GM18907 (cell line): Measurements from ENCODE around the gene BPIFB2.
"Not testable (repeated sequence)": the region's sequence is repeated elsewhere in the genome, so short reads cannot be mapped to it uniquely, and the experiment has no call there.

Experiments used
- ATAC-seq: cut with Tn5 transposase; IDR thresholded peaks from one replicate; pipeline ENCODE4 v1.9.1; 2021; ENCODE audit warnings: mild to moderate bottlenecking, moderate library complexity; ENCODE audit not compliant: unreplicated experiment

The BPIFB2 gene

DNA sequence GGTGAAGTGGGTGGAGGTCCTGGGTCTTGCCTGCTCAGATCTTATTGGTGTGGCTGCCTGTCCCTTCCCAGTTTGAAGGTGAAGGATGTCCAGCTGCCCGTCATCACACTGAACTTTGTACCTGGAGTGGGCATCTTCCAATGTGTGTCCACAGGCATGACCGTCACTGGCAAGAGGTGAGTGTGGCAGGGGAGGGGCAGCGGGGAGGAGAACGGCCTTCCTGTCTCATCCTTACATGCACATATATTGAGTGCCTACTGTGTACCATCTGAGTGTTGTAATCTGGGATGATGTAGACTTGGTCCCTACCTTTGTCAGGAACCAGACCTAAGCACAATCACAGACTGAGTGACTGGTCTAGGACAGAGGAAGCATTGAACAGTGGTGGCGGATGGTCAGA, 26.6 kb downstream of the BPIFB2 start:
- ATAC-seq: no peak

DNA sequence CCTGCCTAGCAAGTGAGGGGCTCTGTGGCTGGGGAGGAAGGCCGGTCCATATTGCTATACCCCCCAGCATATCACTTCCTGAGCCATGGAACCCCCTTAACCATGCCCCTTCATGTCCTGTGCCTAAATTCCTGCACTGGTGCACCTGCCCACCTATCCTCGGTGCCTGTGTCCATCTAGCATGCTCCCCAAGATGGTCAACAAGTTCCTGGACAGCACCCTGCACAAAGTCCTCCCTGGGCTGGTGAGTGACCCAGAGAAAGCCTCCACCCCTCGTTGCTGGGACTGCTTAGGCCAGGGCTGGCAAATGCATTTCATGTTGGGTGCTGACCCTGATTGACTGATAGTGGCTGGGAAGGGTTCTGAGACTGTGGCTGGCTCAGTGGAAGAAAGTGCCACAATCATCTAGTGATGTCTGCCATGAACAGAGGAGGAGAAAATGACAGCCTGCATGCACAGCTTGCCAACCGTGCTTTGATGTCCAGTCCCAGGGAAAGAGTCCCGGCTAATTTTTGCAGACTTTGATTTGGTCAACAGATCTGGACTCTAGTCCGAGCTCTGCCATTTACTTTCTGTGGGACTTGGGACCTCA, 27.5 kb downstream of the BPIFB2 start:
- ATAC-seq: no peak

DNA sequence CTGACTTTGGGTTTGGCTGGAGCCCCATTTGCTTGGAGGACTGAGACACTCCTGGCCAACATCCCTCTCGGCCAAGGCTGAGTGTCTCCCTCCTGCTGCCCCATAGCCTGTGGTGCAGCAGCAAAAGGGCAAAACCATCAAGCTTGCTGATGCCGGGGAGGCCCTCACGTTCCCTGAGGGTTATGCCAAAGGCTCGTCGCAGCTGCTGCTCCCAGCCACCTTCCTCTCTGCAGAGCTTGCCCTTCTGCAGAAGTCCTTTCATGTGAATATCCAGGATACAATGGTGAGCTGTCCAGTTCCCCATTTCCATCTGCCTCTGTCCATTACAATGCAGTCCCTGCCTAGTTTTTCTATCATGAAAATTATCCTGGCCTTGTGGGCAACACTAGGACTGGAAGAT, 30.0 kb downstream of the BPIFB2 start:
- ATAC-seq: no peak

DNA sequence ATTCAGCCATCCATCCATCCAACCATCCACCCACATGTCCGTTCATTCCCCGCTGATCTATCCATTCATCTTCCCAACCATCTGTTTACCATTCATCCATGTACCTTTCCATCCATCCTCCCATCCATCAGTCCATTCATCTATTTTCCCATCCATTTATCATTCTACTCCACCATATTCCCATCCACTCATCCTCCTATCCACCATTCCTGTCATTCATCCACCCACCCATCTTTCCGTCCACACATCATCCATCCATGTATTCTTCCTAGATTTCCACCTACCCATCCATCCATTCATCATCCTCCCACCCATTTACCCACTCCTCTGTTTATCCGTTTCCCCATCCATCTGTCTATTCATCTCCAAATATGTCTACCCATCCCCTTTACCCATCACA, 30.7 kb downstream of the BPIFB2 start:
- ATAC-seq: no peak

DNA sequence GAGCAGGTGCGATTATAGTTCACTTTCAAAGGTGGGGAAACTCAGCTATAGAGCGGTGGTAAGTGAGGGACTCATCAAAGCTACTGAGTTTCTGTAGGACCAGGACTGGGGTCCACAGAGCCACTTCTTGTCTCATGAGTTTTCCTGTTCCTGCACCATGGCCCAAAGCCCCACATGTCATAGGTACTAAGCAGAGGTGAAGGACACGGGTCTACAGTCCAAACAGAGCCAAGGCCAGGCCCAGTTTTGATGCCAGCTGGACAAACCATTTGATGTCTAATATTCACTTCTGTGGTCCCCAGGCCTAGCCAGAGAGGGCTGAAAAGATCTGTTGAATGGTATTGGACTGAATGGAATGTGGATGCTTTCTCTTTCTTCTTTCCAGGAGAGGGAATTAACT, 34.9 kb downstream of the BPIFB2 start:
- ATAC-seq: no peak

DNA sequence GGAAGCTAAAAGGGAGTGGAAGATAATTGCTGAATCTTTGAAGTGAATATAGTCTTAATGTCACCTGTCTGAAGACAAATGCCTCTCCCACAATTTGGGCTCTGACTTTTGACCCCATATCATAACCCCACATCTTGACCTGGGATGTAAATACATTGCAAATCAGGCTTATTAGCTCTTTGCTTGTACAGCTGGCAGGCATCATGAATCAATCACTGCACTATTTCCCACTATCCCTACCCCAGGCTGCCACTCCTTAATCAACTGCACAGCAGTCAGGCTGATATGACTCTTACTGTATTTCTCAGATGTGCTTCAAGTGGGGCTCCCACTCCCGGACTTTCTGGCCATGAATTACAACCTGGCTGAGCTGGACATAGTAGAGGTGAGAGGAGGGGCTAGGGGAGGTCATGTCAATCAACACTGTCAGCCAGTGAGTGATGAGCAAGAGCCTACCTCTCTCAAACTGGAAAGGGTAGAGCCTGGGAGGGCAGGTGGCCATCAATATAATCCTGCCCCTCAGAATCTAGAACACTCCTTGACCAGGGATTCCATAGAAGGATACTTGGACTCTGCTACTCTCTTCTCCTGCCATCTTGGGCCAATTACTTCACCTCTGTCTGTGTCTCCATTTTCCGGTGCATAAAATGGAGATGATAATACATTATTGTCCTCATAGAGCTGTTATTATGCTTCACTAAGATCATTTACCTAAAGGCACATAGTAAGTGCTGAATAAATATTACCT, 35.7 kb downstream of the BPIFB2 start:
- no peak for ATAC-seq

DNA sequence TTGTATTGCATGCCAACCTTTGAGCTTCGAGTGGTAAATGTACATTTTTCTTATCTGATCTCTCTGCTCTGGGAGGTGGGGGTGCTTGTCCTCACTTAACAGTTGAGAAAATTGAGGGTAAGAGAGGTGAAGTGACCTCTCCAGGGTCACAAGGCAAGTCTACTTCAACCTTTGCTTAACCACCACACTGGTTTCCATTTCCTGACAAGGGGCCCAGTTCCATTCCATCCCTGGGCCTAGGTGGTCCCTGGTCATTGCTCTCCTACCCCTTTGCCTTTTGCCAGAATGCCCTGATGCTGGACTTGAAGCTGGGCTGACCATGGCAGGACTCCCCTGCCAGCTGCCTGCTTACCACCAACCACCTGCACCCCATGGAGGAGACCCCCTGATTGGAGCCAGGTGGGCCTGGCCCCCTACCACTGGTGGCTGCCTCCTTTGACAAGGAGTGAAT, 36.3 kb downstream of the BPIFB2 start:
- no peak for ATAC-seq

DNA sequence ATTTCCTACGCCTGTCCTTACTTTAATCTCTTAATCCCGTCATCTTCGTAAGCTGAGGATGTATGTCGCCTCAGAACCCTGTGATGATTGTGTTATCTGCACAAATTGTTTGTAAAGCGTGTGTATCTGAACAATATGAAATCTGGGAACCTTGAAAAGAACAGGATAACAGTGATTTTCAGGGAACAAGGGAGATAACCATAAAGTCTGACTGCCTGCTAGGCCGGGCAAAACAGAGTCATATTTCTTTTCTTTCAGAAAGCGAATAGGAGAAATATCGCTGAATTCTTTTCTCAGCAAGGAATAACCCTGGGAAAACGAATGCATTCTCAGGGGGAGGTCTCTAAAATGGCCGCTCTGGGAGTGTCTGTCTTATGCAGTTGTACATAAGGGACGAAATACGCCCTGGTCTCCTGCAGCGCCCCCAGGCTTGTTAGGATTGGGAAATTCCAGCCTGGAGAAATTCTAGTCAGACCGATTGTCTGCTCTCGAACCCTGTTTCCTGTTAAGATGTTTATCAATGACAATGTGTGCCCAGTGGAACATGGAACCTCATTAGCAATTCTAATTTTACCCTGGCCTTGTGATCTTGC, 37.7 kb downstream of the BPIFB2 start:
- not testable (repeated sequence) for ATAC-seq

DNA sequence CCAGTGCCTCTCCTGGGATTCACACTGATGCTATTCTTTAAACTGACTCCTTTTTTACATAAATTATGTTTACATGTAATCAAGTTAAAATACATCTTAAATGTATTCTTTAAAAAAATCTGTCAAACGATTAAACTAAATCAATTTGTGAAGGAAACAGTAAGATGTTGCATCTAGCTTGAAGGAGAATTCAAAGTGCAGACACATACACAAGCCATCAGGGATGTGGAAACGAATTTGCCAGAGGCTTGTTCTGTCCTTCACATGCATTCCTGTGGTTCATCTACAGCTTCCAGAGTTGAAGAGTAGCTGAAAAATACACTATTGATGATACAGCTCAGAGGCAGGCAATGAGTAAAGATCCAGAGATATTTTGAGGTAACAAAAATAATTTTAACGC, 38.9 kb downstream of the BPIFB2 start:
- ATAC-seq: no peak

DNA sequence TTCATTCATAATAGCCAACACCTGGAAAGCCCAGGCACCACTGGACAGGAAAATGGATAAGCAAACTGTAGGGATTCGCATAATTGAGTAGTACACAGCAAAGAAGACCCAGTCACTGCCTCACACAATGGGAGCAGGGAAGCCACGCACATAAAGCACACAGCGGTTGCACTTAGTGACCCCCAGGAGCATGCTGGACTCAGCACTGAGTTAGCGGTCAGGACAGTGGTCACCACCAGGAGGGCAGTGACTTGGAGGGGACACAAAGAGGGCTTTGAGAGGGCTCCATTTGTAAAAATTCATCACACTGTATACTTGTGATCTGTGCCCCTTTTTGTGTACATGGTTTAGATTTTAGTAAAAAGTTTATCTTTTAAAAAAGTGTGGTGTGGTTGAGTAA, 43.8 kb downstream of the BPIFB2 start:
- no peak for ATAC-seq

DNA sequence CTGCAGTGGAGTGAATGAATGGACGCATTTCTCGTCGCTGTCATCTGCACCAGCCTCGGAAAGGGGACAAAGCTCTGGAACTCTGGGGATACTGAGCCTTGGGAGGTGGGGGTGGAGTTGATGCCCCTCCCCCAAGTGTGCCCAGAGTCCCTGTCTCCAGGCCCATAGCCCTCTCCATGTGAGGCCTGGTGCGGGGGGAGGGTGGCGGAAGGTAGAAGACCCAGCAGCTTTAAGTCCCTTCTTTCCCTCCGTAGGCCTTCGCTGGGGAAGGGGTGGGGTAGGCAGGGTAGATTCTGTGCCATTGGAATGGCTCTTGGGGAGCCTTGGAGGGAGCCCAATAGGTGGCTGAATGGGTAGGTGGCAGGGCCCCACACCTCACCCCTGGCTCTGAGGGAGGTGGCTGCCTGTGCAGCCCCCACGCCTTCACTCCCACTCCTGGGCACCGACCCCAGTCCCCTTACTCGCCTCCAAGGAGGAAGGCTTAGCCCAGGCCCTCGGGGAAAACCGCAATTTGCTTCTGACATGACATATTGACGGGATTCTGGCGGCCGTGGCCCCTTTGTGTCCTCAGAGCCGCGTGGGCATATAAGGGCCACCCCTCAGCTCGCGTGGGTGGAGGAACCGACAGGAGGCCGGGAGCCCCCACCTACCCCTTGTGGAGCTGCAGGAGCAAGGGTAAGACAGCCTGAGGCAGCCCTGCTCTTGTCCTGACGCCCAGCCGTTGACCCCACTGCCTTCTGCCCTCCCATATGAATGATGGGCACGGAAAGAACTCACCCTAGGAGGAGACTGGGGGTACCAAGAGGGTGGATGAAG, 46.0 kb downstream of the BPIFB2 start, which contains the start of gene BPIFB3:
Gene BPIFB3, plus strand, starts transcription at position 613 of the 816 bp plus-strand sequence. CDS start 1,533 bp downstream, outside the sequence.
- ATAC-seq: no peak

DNA sequence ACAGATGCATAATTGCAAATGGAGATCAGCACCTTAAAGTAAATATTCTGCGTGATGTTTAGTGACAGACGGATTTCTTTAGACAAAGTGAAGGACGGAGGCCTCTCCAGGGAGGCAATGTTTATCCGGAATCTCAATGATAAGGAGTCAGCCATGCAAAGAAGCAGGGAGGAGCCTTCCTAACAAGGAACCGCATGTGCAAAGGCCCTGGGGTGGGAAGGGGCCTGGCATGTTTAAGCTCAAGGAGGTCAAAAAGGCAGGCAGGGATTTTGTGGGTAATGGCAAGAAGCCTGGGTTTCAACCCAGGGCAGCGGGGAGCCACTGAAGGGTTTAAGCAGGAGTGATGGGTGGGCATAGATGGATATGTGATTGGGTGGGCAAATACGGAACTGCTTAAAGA, 46.9 kb downstream of the BPIFB2 start:
- no peak for ATAC-seq

DNA sequence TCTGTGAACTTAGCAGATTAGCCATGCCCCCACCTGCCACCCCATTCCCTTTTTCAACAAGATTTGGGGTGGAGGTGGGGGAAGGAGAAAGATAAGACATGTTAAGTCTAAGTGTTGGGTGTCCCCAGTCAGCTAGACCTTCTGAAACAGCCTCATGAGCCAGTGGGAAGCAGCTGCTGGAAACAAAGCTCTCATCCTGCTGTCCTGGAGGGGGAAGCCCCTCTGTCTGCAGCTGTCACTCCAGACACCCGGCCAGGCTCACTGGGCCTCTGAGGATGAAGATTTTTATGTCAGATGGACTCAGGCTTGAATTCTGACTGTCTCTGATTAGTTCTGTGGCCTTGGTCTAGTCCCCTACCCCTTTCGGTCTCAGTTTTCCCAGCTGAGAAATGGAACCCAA, 47.3 kb downstream of the BPIFB2 start:
- no peak for ATAC-seq

DNA sequence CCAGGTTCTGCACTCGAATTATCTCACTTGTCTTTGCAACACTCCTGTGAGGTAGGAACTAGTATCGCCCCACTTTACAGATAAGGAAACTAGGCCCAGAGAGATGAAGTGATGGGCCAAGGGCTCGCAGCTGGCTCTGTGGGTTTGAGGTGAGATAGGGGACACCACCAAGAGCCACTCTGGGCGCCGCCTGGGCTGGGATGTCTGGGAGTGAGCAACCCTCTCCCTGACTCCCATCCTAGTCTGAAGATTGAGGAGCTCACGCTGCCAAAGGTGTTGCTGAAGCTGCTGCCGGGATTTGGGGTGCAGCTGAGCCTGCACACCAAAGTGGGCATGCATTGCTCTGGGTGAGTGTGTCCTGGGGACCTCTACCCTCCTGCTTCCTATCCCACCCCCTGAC, 51.6 kb downstream of the BPIFB2 start:
- no peak for ATAC-seq

DNA sequence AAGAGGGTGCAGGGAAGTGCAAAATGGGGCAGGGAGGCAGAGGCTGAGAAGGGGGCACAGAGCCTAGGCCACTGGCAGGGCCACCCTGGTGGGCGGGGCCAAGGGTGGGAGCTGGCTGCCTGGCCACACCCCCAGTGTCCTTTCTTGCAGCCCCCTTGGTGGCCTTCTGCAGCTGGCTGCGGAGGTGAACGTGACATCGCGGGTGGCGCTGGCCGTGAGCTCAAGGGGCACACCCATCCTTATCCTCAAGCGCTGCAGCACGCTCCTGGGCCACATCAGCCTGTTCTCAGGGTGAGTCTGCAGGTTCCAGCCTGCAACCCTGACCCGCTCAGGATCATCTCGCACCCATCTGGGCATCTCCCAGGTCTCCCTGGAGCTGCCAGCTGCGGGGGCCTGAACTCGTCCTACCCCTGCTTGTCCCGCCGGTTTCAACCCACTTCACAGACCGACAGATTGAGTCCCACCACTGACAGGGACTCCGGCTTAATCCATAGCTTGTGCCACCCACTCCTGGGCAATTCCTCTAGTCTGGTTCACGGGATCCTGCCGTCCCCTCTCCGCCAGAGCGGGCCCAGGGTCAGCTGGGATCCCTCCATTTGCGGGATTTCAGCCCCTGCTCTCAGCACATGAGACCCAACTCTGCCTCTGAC, 52.4 kb downstream of the BPIFB2 start:
- ATAC-seq: no peak

DNA sequence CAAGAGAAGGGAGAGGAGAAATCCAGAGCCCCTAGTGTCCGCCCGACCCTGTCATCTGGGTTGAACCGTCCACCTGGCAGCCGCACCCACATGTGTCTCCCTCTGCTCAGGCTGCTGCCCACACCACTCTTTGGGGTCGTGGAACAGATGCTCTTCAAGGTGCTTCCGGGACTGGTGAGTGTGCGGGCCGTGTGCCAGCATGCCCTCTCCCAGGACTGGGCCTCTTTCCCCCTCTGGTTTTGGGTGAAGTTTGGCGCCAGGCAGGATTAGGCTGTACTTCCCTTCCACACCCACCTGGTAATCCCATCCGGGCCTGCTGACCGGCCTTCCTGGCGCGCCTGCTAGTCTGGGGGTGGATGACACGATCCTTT, 54.1 kb downstream of the BPIFB2 start:
- ATAC-seq: no peak

DNA sequence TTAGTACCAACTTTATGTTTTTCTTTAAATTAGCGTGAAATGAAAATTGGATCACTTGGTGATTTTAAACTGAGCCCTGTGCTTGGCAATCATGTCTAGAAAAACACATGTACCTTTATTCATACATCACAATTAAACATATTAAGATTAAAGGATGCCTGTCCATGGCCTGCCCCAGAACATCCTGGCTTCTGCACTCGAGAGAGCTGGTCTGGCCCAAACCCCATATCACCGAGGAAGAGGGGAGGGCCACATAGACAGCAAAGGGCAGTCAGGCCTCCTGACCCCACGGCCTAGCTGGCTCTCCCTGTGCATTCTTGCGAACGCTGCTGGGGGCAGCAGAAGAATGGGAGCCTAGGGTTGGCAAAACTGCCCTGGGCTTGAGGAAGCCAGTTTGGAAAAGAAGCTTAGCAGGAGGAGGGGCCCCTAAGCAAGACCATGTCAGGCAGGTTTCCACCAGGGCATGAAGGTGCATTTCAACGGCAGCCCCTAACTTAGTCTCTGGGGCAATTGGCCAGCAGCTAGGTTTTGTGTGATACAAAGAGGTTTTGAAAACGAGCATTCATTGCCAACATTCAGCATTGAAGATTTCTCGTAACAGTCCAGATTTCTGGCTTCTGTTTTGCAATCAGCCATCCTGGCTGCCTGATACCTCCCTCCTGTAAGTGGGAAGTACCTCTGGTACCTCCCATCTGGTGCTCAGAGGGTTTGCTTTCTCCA, 54.8 kb downstream of the BPIFB2 start:
- no peak for ATAC-seq

DNA sequence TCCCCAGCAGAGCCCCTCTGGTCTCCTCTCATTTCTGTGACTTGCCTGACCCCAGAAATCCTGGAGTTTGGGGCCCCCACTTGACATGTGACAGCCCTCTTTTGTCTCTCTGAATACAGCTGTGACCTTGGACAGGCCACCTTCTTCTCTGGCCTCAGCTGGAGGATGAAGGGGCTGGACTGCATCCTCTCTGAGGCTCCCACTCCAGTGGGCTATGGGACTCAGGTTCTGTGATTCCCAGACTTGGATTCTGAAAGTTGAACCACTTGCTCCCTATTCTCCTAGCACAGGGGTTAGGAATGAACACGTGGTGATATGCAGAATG, 55.3 kb downstream of the BPIFB2 start:
- no peak for ATAC-seq

DNA sequence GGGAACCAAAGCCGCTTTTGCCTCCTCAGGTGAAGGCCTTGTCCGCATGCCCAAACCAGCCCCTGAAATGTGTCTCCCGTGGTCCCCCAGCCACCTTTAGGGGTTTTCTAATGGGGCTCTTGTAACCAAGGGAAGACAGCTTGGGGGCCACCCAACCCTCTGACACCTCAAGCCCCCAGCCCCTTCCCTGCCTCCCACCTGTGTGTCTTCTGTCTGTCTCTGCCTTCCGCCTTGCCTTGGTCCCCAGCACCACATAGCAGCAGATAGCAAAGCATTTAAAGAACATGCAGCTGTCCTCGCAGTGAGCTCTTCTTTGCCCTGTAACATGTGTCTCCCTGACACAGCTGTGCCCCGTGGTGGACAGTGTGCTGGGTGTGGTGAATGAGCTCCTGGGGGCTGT, 55.8 kb downstream of the BPIFB2 start:
- ATAC-seq: no peak

DNA sequence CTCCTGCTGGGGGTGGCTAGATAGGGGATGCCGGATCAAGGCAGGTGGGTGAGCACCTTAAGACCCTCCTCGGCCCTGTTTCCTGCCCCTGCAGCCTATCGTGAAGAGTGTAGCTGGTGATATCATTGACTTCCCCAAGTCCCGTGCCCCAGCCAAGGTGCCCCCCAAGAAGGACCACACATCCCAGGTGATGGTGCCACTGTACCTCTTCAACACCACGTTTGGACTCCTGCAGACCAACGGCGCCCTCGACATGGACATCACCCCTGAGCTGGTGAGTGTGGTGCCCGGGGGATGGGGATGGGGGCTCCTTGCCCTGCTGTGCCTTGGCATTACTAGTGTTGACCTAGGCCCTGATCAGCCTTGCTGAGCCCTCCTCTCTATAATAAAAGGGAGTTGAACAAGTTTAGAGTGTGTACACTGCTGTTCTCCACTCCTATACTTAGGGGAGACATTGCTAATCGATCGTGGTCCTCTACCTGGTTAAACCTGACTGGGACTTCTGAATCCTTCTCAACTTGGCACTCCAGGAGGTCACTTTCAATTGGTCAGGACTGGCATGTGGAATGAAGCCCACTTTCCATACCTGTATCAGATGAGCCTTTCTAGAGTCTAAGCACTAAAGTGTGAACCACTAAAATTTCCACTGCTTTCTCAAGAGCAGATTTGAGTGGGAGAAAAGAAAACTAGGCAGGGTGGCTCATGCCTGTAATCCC, 57.2 kb downstream of the BPIFB2 start:
- ATAC-seq: no peak
